OCI-M2 (cell line): ENCODE results near the gene ADARB2.
"Not testable (repeated sequence)": the region's sequence is repeated elsewhere in the genome, so short reads cannot be mapped to it uniquely, and the experiment has no call there.

Source experiments
- DNase-seq: peaks from one replicate; lab custom pipeline; 2025; ENCODE audit not compliant: unreplicated experiment; lab: John Stamatoyannopoulos, UW

The ADARB2 gene

GRCh38 chr10:1247598-1248261, 489.6 kb downstream of the ADARB2 start:
- DNase-seq: no peak

- DNase-seq: no peak
Observed at GRCh38 chr10:1244493-1244892, 492.8 kb downstream of the ADARB2 start.

- DNase-seq: no peak
Observed at GRCh38 chr10:1243486-1244234, 493.7 kb downstream of the ADARB2 start.

GRCh38 chr10:1242975-1243374, 494.4 kb downstream of the ADARB2 start:
- no peak for DNase-seq

GRCh38 chr10:1241973-1242935, 495.1 kb downstream of the ADARB2 start:
- DNase-seq: no peak

GRCh38 chr10:1241322-1241890, 495.9 kb downstream of the ADARB2 start:
- no peak for DNase-seq

- DNase-seq: no peak
Observed at GRCh38 chr10:1240341-1240775, 497.0 kb downstream of the ADARB2 start.

GRCh38 chr10:1233031-1233430, 504.3 kb downstream of the ADARB2 start:
- no peak for DNase-seq

- DNase-seq: no peak
Observed at GRCh38 chr10:1232164-1232911, 505.0 kb downstream of the ADARB2 start.

GRCh38 chr10:1230592-1231275, 506.6 kb downstream of the ADARB2 start:
- no peak for DNase-seq

GRCh38 chr10:1230138-1230537, 507.2 kb downstream of the ADARB2 start:
- DNase-seq: no peak

- DNase-seq: no peak
Observed at GRCh38 chr10:1229574-1229973, 507.8 kb downstream of the ADARB2 start.

GRCh38 chr10:1229116-1229515, 508.2 kb downstream of the ADARB2 start:
- DNase-seq: no peak

GRCh38 chr10:1228467-1228975, 508.8 kb downstream of the ADARB2 start:
- DNase-seq: no peak

GRCh38 chr10:1227510-1228402, 509.6 kb downstream of the ADARB2 start:
- DNase-seq: no peak

GRCh38 chr10:1226907-1227306, 510.4 kb downstream of the ADARB2 start:
- not testable (repeated sequence) for DNase-seq

- DNase-seq: not testable (repeated sequence)
Observed at GRCh38 chr10:1219874-1220273, 517.5 kb downstream of the ADARB2 start.

- DNase-seq: no peak
Observed at GRCh38 chr10:1217661-1218060, 519.7 kb downstream of the ADARB2 start.

- DNase-seq: no peak
Observed at GRCh38 chr10:1217237-1217587, 520.1 kb downstream of the ADARB2 start.
